H9 (cell line): Measurements from ENCODE around the gene TRIM7. TPM values are rescaled to one million over a fixed set of nuclear protein-coding genes. Genes with fewer than 3 reads are reported as not detected.

Experiments
- DNase-seq: peaks from one replicate; pipeline ENCODE4 v3.0.0-alpha.2; 2017
- H2AFZ ChIP-seq: one replicate; pipeline ENCODE4 v1.6.1; 2013; ENCODE audit warnings: mild to moderate bottlenecking, low read length, control low read depth, moderate library complexity
- H2AK5ac ChIP-seq: 2 replicates; pipeline ENCODE4 v1.6.1; 2013; ENCODE audit warnings: low read length, control low read depth, mixed read lengths; ENCODE audit not compliant: insufficient read length
- H2BK120ac ChIP-seq: one replicate; pipeline ENCODE4 v1.6.1; 2013; ENCODE audit warnings: low read depth, mild to moderate bottlenecking, low read length, control low read depth, inconsistent platforms; ENCODE audit not compliant: poor library complexity, severe bottlenecking
- H2BK12ac ChIP-seq: 2 replicates; pipeline ENCODE4 v1.6.1; 2013; ENCODE audit warnings: low read length, control low read depth, mixed read lengths, low read depth; ENCODE audit not compliant: insufficient read length
- H2BK15ac ChIP-seq: 2 replicates; pipeline ENCODE4 v1.6.1; 2013; ENCODE audit warnings: low read depth, low read length, control low read depth
- H2BK20ac ChIP-seq: one replicate; pipeline ENCODE4 v1.6.1; 2013; ENCODE audit warnings: low read depth, mild to moderate bottlenecking, low read length, control low read depth, inconsistent platforms; ENCODE audit not compliant: poor library complexity, severe bottlenecking
- H2BK5ac ChIP-seq: 2 replicates; pipeline ENCODE4 v1.6.1; 2013; ENCODE audit warnings: low read length, control low read depth, mixed read lengths; ENCODE audit not compliant: insufficient read length
- H3K14ac ChIP-seq: 2 replicates; pipeline ENCODE4 v1.6.1; 2013; ENCODE audit warnings: low read length, control low read depth; ENCODE audit not compliant: insufficient read depth
- H3K18ac ChIP-seq: 2 replicates; pipeline ENCODE4 v1.6.1; 2013; ENCODE audit warnings: low read depth, mild to moderate bottlenecking, mixed read lengths, low read length, control low read depth; ENCODE audit not compliant: insufficient read length
- H3K23ac ChIP-seq: 2 replicates; pipeline ENCODE4 v1.6.1; 2013; ENCODE audit warnings: low read length, control low read depth, mixed read lengths, low read depth; ENCODE audit not compliant: insufficient read length
- H3K23me2 ChIP-seq: 2 replicates; pipeline ENCODE4 v1.6.1; 2013; ENCODE audit warnings: low read depth, mild to moderate bottlenecking, mixed read lengths, low read length, control low read depth; ENCODE audit not compliant: insufficient read length, poor library complexity, severe bottlenecking
- H3K27ac ChIP-seq: 2 replicates; pipeline ENCODE4 v1.5.1; 2013; ENCODE audit warnings: low read length, control low read depth, mixed read lengths, low read depth; ENCODE audit not compliant: insufficient read length
- H3K27me3 ChIP-seq: 2 replicates; pipeline ENCODE4 v1.6.1; 2013; ENCODE audit warnings: low read length, control low read depth, inconsistent platforms; ENCODE audit not compliant: insufficient read depth
- H3K4ac ChIP-seq: 2 replicates; pipeline ENCODE4 v1.6.1; 2013; ENCODE audit warnings: low read depth, mild to moderate bottlenecking, control low read depth, inconsistent platforms, low read length, moderate library complexity
- H3K4me1 ChIP-seq: 2 replicates; pipeline ENCODE4 v1.6.1; 2013; ENCODE audit warnings: low read length, control low read depth, inconsistent platforms; ENCODE audit not compliant: insufficient read depth
- H3K4me2 ChIP-seq: 2 replicates; pipeline ENCODE4 v1.6.1; 2013; ENCODE audit warnings: low read length, control low read depth, mixed read lengths; ENCODE audit not compliant: insufficient read length, insufficient read depth
- H3K56ac ChIP-seq: 2 replicates; pipeline ENCODE4 v1.6.1; 2013; ENCODE audit warnings: low read depth, mild to moderate bottlenecking, mixed read lengths, low read length, control low read depth; ENCODE audit not compliant: insufficient read length
- H3K79me1 ChIP-seq: 2 replicates; pipeline ENCODE4 v1.6.1; 2013; ENCODE audit warnings: low read depth, mild to moderate bottlenecking, moderate library complexity, low read length, control low read depth, inconsistent platforms; ENCODE audit not compliant: insufficient read depth, poor library complexity, severe bottlenecking
- H3K79me2 ChIP-seq: 2 replicates; pipeline ENCODE4 v1.6.1; 2013; ENCODE audit warnings: low read length, control low read depth, inconsistent platforms; ENCODE audit not compliant: insufficient read depth
- H3K9ac ChIP-seq: 2 replicates; pipeline ENCODE4 v1.6.1; 2013; ENCODE audit warnings: low read length, control low read depth, mixed read lengths; ENCODE audit not compliant: insufficient read length; ENCODE audit errors: extremely low read depth
- H3K9me3 ChIP-seq: one replicate; pipeline ENCODE4 v1.6.1; 2013; ENCODE audit warnings: low read depth, low read length, inconsistent platforms; ENCODE audit not compliant: control insufficient read depth
- H3T11ph ChIP-seq: one replicate; pipeline ENCODE4 v1.6.1; 2013; ENCODE audit warnings: mild to moderate bottlenecking, low read length, control low read depth, inconsistent platforms
- H4K20me1 ChIP-seq: one replicate; pipeline ENCODE4 v1.6.1; 2013; ENCODE audit not compliant: control insufficient read depth, insufficient read length, insufficient read depth
- H4K5ac ChIP-seq: 2 replicates; pipeline ENCODE4 v1.6.1; 2013; ENCODE audit warnings: low read depth, mild to moderate bottlenecking, mixed read lengths, low read length, control low read depth; ENCODE audit not compliant: insufficient read length
- H4K8ac ChIP-seq: replicated peaks from 2 replicates; pipeline ENCODE4 v1.6.1; 2013; ENCODE audit warnings: low read length, control low read depth, mixed read lengths, low read depth; ENCODE audit not compliant: insufficient read length
- H4K91ac ChIP-seq: 2 replicates; pipeline ENCODE4 v1.6.1; 2013; ENCODE audit warnings: low read depth, mild to moderate bottlenecking, moderate library complexity, mixed read lengths, low read length, control low read depth; ENCODE audit not compliant: insufficient read length
- H3K27ac Mint-ChIP-seq, 3 experiments: 2 replicates in 2 of 3; 3 replicates in 1 of 3; pipeline ENCODE4 v1.8.0; 2020 to 2021; ENCODE audit warnings: mixed read lengths in 3 of 3, mild to moderate bottlenecking in 1 of 3, moderate library complexity in 1 of 3
- H3K27me3 Mint-ChIP-seq: 2 replicates; pipeline ENCODE4 v1.8.0; 2021; ENCODE audit warnings: low read depth, mild to moderate bottlenecking, moderate library complexity, mixed read lengths
- H3K36me3 Mint-ChIP-seq, 3 experiments: 2 replicates in 2 of 3; 3 replicates in 1 of 3; pipeline ENCODE4 v1.8.0; 2020 to 2021; ENCODE audit warnings: low read depth in 3 of 3, mixed read lengths in 3 of 3; ENCODE audit not compliant: insufficient read depth in 1 of 3
- H3K4me1 Mint-ChIP-seq, 2 experiments: 2 replicates each; pipeline ENCODE4 v1.8.0; 2020; ENCODE audit warnings: mixed read lengths in 2 of 2
- H3K4me3 Mint-ChIP-seq, 2 experiments: 2 replicates in 1 of 2; 3 replicates in 1 of 2; pipeline ENCODE4 v1.8.0; 2020 to 2021; ENCODE audit warnings: mild to moderate bottlenecking in 2 of 2, mixed read lengths in 2 of 2, moderate library complexity in 1 of 2
- H3K9me3 Mint-ChIP-seq, 2 experiments: 2 replicates in 1 of 2; 3 replicates in 1 of 2; pipeline ENCODE4 v1.8.0; 2020; ENCODE audit warnings: mild to moderate bottlenecking in 2 of 2, mixed read lengths in 2 of 2, moderate library complexity in 1 of 2
- WGBS: extraction: QIAGEN DNeasy Blood & Tissue Kit; methylation state at CpG from one replicate; pipeline ENCODE4 v1.1.7; 2013; ENCODE audit warnings: missing lambda C conversion rate, low lambda C conversion rate, mixed read lengths; ENCODE audit not compliant: insufficient read length; ENCODE audit errors: extremely low coverage; 5-methylcytosine and 5-hydroxymethylcytosine counted together
- total RNA-seq: library from RNA; stranded (reverse); gene quantifications from 2 replicates; pipeline ENCODE4 v1.2.1, GENCODE V29; 2021
- TF ChIP-seq, protein P1 (sequence below): fragments of 200-600 bp; sonication (generic); conservative IDR thresholded peaks from 3 replicates; pipeline ENCODE4 v1.8.0; 2021; ENCODE audit warnings: antibody characterized with exemption, mild to moderate bottlenecking

Gene TRIM7
- total RNA-seq, 1 experiment from 2014 or later, result not detected

DNA sequence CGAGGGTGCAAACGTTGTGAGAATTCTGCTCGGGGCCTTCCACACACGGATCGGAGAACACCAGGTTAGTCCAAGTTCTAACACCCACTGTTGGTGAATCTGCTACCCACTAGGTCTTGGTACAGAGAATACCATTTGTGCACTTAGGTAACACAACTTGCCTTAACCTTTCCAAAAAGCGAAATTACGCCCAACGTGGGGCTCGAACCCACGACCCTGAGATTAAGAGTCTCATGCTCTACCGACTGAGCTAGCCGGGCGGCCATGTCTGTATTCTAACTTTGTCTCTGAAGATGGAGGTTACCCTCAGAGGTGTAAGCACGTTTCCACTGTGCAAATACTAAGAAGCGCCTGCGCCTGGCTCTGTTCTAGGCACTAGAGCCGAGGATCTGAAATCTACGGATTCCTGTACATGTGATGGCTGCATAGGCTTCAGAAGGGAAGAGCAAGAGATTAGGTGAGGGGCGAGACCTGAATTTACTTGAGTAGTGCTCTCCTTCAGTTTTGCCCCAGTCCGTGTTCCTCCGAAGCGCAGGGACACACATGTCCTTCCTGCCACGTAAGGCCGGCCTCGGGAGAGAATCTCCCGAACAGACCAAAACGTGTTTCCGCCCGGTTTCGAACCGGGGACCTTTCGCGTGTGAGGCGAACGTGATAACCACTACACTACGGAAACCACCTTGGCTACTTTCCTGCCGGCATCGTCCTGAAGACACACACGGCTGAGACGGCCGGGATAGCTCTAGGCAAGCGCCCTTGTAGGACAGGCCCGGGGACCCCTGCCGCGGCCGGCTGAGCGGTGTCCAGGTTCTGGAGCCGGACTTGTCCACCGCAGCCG lies 17.0 kb upstream of the TRIM7 start:
- Histone ChIP-seq H2BK120ac (no peak overlapping the region), H3K79me2 (no peaks in the 10 kb centered on the region), H2BK5ac (no peak overlapping the region), H4K91ac (no peak overlapping the region), H3K9ac (no peak overlapping the region), H3T11ph (no peak overlapping the region), H3K27me3 (no peaks in the 10 kb centered on the region), H3K56ac (no peak overlapping the region), H3K27ac (no peak overlapping the region), H3K23ac (no peak overlapping the region), H3K18ac (no peak overlapping the region), H2AFZ (no peak overlapping the region), H3K23me2 (peaks cover 15% of the 10 kb centered on the region), H2BK15ac (no peak overlapping the region), H3K4ac (no peak overlapping the region), H3K4me1 (no peaks in the 10 kb centered on the region), H4K20me1 (no peaks in the 10 kb centered on the region), H2AK5ac (no peak overlapping the region), H3K4me2 (peak overlapping the region; percentile 74), H3K9me3 (no peaks in the 10 kb centered on the region), H4K5ac (no peak overlapping the region), H4K8ac (no peak overlapping the region), H3K79me1 (peaks cover 3% of the 10 kb centered on the region), H2BK12ac (no peak overlapping the region), H3K14ac (no peak overlapping the region), H2BK20ac (no peak overlapping the region)
- peak overlapping the region; percentile 81 to 99 (median 92) for H3K27ac Mint-ChIP-seq
- peaks cover 0 to 8% of the 10 kb centered on the region in 2 experiments; a peak in 2 of 5 replicates for H3K9me3 Mint-ChIP-seq
- H3K4me3 Mint-ChIP-seq, result peak overlapping the region; percentile 98 to 99
- peaks cover 25% of the 10 kb centered on the region for H3K27me3 Mint-ChIP-seq
- peaks cover 24 to 29% of the 10 kb centered on the region in 2 experiments for H3K4me1 Mint-ChIP-seq
- DNase-seq, result peak; percentile 97
- WGBS, result no CpG with 5 or more reads among the region's 50 CpGs
- TF ChIP-seq, protein P1, sequence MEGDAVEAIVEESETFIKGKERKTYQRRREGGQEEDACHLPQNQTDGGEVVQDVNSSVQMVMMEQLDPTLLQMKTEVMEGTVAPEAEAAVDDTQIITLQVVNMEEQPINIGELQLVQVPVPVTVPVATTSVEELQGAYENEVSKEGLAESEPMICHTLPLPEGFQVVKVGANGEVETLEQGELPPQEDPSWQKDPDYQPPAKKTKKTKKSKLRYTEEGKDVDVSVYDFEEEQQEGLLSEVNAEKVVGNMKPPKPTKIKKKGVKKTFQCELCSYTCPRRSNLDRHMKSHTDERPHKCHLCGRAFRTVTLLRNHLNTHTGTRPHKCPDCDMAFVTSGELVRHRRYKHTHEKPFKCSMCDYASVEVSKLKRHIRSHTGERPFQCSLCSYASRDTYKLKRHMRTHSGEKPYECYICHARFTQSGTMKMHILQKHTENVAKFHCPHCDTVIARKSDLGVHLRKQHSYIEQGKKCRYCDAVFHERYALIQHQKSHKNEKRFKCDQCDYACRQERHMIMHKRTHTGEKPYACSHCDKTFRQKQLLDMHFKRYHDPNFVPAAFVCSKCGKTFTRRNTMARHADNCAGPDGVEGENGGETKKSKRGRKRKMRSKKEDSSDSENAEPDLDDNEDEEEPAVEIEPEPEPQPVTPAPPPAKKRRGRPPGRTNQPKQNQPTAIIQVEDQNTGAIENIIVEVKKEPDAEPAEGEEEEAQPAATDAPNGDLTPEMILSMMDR, result no peak
- peaks cover 3 to 15% (median 5%) of the 10 kb centered on the region in 3 experiments; a peak in 4 of 7 replicates for H3K36me3 Mint-ChIP-seq
